MCF 10A (cell line): ENCODE data around the gene SPRR5. TPM values are rescaled to one million over a fixed set of nuclear protein-coding genes. Genes with fewer than 3 reads are reported as not detected.

Experiments used
- BruUV-seq: library from RNA; stranded (reverse); fragments of 400-500 nt; replicated peaks from 2 replicates; lab custom pipeline; 2021; lab: Mats Ljungman, UMichigan
- CTCF ChIA-PET: fragments of 300-600 bp; sonication (Branson Sonifier 250); formaldehyde crosslinking; extraction: SDS; loops from one replicate; lab custom pipeline; 2021; ENCODE audit warnings: antibody characterized with exemption, inconsistent platforms; lab: Yijun Ruan, JAX
- POLR2A ChIA-PET: fragments of 300-600, 350-650 bp; sonication (Branson Sonifier 250); formaldehyde crosslinking; extraction: SDS; loops from one replicate; lab custom pipeline; 2020; ENCODE audit warnings: antibody characterized with exemption, inconsistent platforms; lab: Yijun Ruan, JAX
- DNase-seq: peaks from one replicate; pipeline ENCODE4 v3.0.0-alpha.2; 2018; ENCODE audit not compliant: unreplicated experiment
- H3K27ac Mint-ChIP-seq: one replicate; pipeline ENCODE4 v1.8.0; 2022; ENCODE audit warnings: mild to moderate bottlenecking, low read depth, mixed read lengths; ENCODE audit not compliant: unreplicated experiment
- H3K27me3 Mint-ChIP-seq: one replicate; pipeline ENCODE4 v1.8.0; 2022; ENCODE audit warnings: mixed read lengths; ENCODE audit not compliant: insufficient read depth, unreplicated experiment
- H3K36me3 Mint-ChIP-seq: one replicate; pipeline ENCODE4 v1.8.0; 2022; ENCODE audit warnings: mild to moderate bottlenecking, moderate library complexity, mixed read lengths; ENCODE audit not compliant: insufficient read depth, unreplicated experiment
- H3K4me1 Mint-ChIP-seq: one replicate; pipeline ENCODE4 v1.8.0; 2022; ENCODE audit warnings: mixed read lengths; ENCODE audit not compliant: insufficient read depth, unreplicated experiment
- H3K4me3 Mint-ChIP-seq: one replicate; pipeline ENCODE4 v1.8.0; 2022; ENCODE audit warnings: mild to moderate bottlenecking, moderate library complexity, mixed read lengths; ENCODE audit not compliant: unreplicated experiment
- H3K9me3 Mint-ChIP-seq: one replicate; pipeline ENCODE4 v1.8.0; 2022; ENCODE audit warnings: mixed read lengths; ENCODE audit not compliant: unreplicated experiment
- CTCF ChIP-seq: fragments of 200-600 bp; IDR thresholded peaks from one replicate; pipeline ENCODE4 v1.8.0; 2022; ENCODE audit warnings: antibody characterized with exemption, mild to moderate bottlenecking; ENCODE audit not compliant: unreplicated experiment
- intact Hi-C: fragments of 100-400 bp; cut with micrococcal nuclease; formaldehyde crosslinking; loops from 2 replicates; pipeline ENCODE4 v1.14.1; 2022
- total RNA-seq: library from RNA; stranded (reverse); gene quantifications from 2 replicates; pipeline ENCODE4 v1.2.3, GENCODE V29; 2022

SPRR5 gene
- total RNA-seq, 1 experiment from 2014 or later = not detected

GRCh38 chr1:152917794-152918193, 29.2 kb upstream of the SPRR5 start:
- peak; percentile 37 for DNase-seq
- Mint-ChIP-seq H3K36me3 (no peaks in the 10 kb centered on the region), H3K27ac (no peak overlapping the region), H3K27me3 (no peaks in the 10 kb centered on the region), H3K9me3 (peaks cover 13% of the 10 kb centered on the region), H3K4me3 (no peak overlapping the region), H3K4me1 (peaks cover 8% of the 10 kb centered on the region)
- no TSS peak for BruUV-seq
- intact Hi-C loops = loop anchor here (1.0 kb wide), 1 partner anchor 275 kb away; no protein-coding TSS in a partner anchor
- peak; percentile 40 for TF ChIP-seq CTCF
- CTCF ChIA-PET = interaction anchor here (0.6 to 8.0 kb wide), 16 partner anchors 9 to 420 kb away, joined by 3 to 172 read pairs (median 4); no protein-coding TSS in a partner anchor
- POLR2A ChIA-PET = no interaction called here

GRCh38 chr1:152919071-152919470, 27.9 kb upstream of the SPRR5 start:
- no TSS peak for BruUV-seq
- DNase-seq = no peak
- intact Hi-C loops = no loop called here
- Mint-ChIP-seq H3K36me3 (no peaks in the 10 kb centered on the region), H3K4me1 (peaks cover 5% of the 10 kb centered on the region), H3K27ac (no peak overlapping the region), H3K9me3 (peaks cover 13% of the 10 kb centered on the region), H3K4me3 (no peak overlapping the region), H3K27me3 (no peaks in the 10 kb centered on the region)
- no peak for TF ChIP-seq CTCF
- ChIA-PET POLR2A (no interaction called here), CTCF (interaction anchor here (0.6 to 8.0 kb wide), 15 partner anchors 10 to 303 kb away, joined by 3 to 172 read pairs (median 4); partner anchors contain the start of gene SMCP)

- intact Hi-C loops = no loop called here
- Mint-ChIP-seq H3K36me3 (no peaks in the 10 kb centered on the region), H3K27me3 (no peaks in the 10 kb centered on the region), H3K4me3 (no peak overlapping the region), H3K27ac (no peak overlapping the region), H3K9me3 (no peaks in the 10 kb centered on the region), H3K4me1 (peaks cover 11% of the 10 kb centered on the region)
- ChIA-PET POLR2A (interaction anchor here (0.6 to 1.2 kb wide), 2 partner anchors 36 to 55 kb away, joined by 3 read pairs; no protein-coding TSS in a partner anchor), CTCF (interaction anchor here (0.7 to 6.0 kb wide), 6 partner anchors 51 to 268 kb away, joined by 3 to 186 read pairs (median 9); no protein-coding TSS in a partner anchor)
- no peak for TF ChIP-seq CTCF
- BruUV-seq = no TSS peak
- peak; percentile 36 for DNase-seq
Observed at GRCh38 chr1:152924191-152924590, 22.8 kb upstream of the SPRR5 start.

- H3K4me1 Mint-ChIP-seq = peaks cover 11% of the 10 kb centered on the region
- no peaks in the 10 kb centered on the region for H3K9me3 Mint-ChIP-seq
- BruUV-seq = no TSS peak
- CTCF ChIA-PET = interaction anchor here (0.6 to 6.0 kb wide), 78 partner anchors 8 to 1120 kb away, joined by 3 to 186 read pairs (median 4); partner anchors contain the start of genes PRR9, SMCP and SPRR2D
- H3K4me3 Mint-ChIP-seq = no peak overlapping the region
- DNase-seq = peak; percentile 82
- peak; percentile 98 for TF ChIP-seq CTCF
- no peak overlapping the region for H3K27ac Mint-ChIP-seq
- no peaks in the 10 kb centered on the region for H3K27me3 Mint-ChIP-seq
- no peaks in the 10 kb centered on the region for H3K36me3 Mint-ChIP-seq
- POLR2A ChIA-PET = interaction anchor here (0.6 to 2.0 kb wide), 13 partner anchors 28 to 336 kb away, joined by 3 to 15 read pairs (median 4); no protein-coding TSS in a partner anchor
- intact Hi-C loops = loop anchor here (1.0 to 5.0 kb wide), 6 partner anchors 55 to 296 kb away; no protein-coding TSS in a partner anchor
Observed at GRCh38 chr1:152926091-152926490, 20.9 kb upstream of the SPRR5 start.
